Measurements from ENCODE around the gene PPP1CA.

Gene PPP1CA

GRCh38 chr11:67379061-67380058 is 22.3 kb downstream of the PPP1CA start:
- no peak for DNase-seq

- no peak for DNase-seq
These were observed 23.1 kb downstream of the PPP1CA start for GRCh38 chr11:67378544-67378943.

GRCh38 chr11:67376873-67377808 is 24.5 kb downstream of the PPP1CA start:
- DNase-seq = no peak

GRCh38 chr11:67376063-67376820 is 25.4 kb downstream of the PPP1CA start:
- DNase-seq = no peak

GRCh38 chr11:67375320-67376055 is 26.2 kb downstream of the PPP1CA start:
- DNase-seq = no peak

- DNase-seq = no peak
These were observed 26.9 kb downstream of the PPP1CA start for GRCh38 chr11:67374571-67375281.

- DNase-seq = no peak
These were observed 27.7 kb downstream of the PPP1CA start for GRCh38 chr11:67373648-67374570.

- DNase-seq = no peak
These were observed 28.5 kb downstream of the PPP1CA start, which contains the start of gene CLCF1 for GRCh38 chr11:67372993-67373647. TSS of gene CLCF1 (minus strand) at chr11:67373598. CDS start at chr11:67373539, 59 bp downstream.

GRCh38 chr11:67372321-67372992 is 29.2 kb downstream of the PPP1CA start:
- DNase-seq = no peak

- no peak for DNase-seq
These were observed 29.7 kb downstream of the PPP1CA start for GRCh38 chr11:67371911-67372320.

- no peak for DNase-seq
These were observed 30.3 kb downstream of the PPP1CA start for GRCh38 chr11:67371189-67371910.

- DNase-seq = no peak
These were observed 31.1 kb downstream of the PPP1CA start for GRCh38 chr11:67370351-67371076.

- no peak for DNase-seq
These were observed 31.8 kb downstream of the PPP1CA start for GRCh38 chr11:67369801-67370284.

- DNase-seq = no peak
These were observed 32.4 kb downstream of the PPP1CA start for GRCh38 chr11:67369275-67369674.

GRCh38 chr11:67368621-67369020 is 33.0 kb downstream of the PPP1CA start:
- DNase-seq = no peak

GRCh38 chr11:67367761-67368227 is 33.9 kb downstream of the PPP1CA start:
- DNase-seq = no peak

Measured in DMS79 (cell line).